Measurements from ENCODE around the gene GTF2H3.
A peak's percentile ranks its signal among the peaks of the same experiment; 100 is the strongest.

The GTF2H3 gene

DNA sequence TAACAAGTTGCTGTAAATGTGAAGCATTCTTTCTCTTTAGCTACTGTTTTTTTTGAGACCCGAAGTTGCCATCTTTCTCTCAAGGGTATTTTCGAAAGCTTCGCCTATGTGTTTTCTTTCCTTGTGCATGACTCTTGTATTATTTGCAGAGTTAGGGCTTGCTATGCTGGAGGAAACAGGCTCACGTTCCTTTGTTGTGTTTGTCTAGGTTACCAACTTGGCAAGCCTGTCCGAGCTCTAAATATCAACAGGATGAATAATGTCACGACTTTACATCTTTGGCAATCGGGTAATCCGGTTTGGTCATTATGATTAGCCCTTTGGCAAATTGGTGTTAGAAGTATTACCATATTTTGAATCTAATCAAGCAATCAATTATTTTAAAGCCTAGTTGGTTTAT lies 62.6 kb downstream of the GTF2H3 start:
- ChIA-PET POLR2A (no interaction called here), CTCF (interaction anchor here (1.1 kb wide), 1 partner anchor 13 kb away, joined by 3 read pairs; no protein-coding TSS in a partner anchor)
- no peaks in the 10 kb centered on the region for H3K9me3 ChIP-seq (ENCODE audit: control extremely low read depth in 1 of 5, control insufficient read depth in 4 of 5, insufficient read depth in 2 of 5, low read depth in 1 of 5, low read length in 4 of 5)
- no peaks in the 10 kb centered on the region for H3K27me3 ChIP-seq (replicated peaks in 2 of 5; ENCODE audit: control insufficient read depth in 4 of 5, insufficient read depth in 5 of 5, low read length in 4 of 5)
- H3K36me3 ChIP-seq (ENCODE audit: control insufficient read depth in 4 of 4, insufficient read depth in 4 of 4, low read length in 3 of 4) = peaks cover 0 to 28% (median 8%) of the 10 kb centered on the region in 4 experiments
- WGBS (ENCODE audit: insufficient coverage) = 98% methylated on average over 4 of the region's 8 CpGs
- H3K27ac ChIP-seq (ENCODE audit: insufficient read depth in 1 of 2, low read depth in 1 of 2, low read length in 2 of 2, poor library complexity in 1 of 2, severe bottlenecking in 2 of 2) = no peak overlapping the region
- no peak for DNase-seq
- no peaks in the 10 kb centered on the region for H3K4me1 ChIP-seq (ENCODE audit: control extremely low read depth in 1 of 4, control insufficient read depth in 4 of 4, insufficient read depth in 4 of 4, low read length in 3 of 4)
- H3K4me3 ChIP-seq (ENCODE audit: control insufficient read depth in 1 of 7, extremely low read depth in 1 of 7, insufficient read depth in 4 of 7, low read depth in 2 of 7, low read length in 6 of 7) = no peak overlapping the region

DNA sequence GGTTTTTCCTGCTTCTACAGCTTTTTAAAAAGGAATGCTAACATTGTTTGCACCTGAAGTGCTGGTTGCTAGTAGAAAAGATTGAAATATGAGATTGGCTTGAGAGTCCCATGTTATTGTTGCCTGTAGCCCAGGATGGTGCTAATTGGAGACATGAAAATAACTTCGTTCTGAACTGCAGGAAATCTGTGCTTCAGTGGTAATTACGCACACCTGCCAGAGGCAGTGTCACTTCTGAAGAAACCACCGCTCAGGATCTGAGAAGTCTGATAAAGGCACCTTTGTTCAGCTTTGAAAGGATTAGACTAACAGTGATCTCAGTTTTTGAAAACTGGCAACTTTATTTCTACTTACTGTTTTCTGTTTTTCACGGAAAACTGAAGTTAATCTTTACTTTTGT lies 63.0 kb downstream of the GTF2H3 start:
- ChIA-PET CTCF (interaction anchor here (1.1 kb wide), 1 partner anchor 13 kb away, joined by 3 read pairs; no protein-coding TSS in a partner anchor), POLR2A (no interaction called here)
- H3K36me3 ChIP-seq (ENCODE audit: control insufficient read depth in 4 of 4, insufficient read depth in 4 of 4, low read length in 3 of 4) = peaks cover 0 to 28% (median 7%) of the 10 kb centered on the region in 4 experiments

DNA sequence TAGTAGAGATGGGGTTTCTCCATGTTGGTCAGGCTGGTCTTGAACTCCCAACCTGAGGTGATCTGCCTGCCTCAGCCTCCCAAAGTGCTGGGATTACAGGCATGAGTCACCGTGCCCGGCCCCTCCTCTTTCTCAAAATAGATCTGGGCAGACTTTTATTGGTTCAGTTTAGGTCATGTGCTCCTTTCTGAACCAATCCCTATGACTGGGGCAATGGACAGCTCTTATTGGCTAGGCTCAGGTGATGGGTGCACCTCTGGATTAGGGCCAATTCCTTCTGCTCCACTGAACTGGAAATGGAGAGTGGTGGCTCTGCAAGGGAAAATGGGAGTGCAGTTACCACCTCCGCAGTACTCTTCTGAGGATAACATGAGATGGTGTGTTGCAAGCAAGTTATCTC lies 72.3 kb downstream of the GTF2H3 start:
- WGBS (ENCODE audit: insufficient coverage) = 93% methylated on average over 3 of the region's 3 CpGs
- H3K27ac ChIP-seq (ENCODE audit: insufficient read depth in 1 of 2, low read depth in 1 of 2, low read length in 2 of 2, poor library complexity in 1 of 2, severe bottlenecking in 2 of 2) = no peak overlapping the region
- H3K27me3 ChIP-seq (replicated peaks in 2 of 5; ENCODE audit: control insufficient read depth in 4 of 5, insufficient read depth in 5 of 5, low read length in 4 of 5) = no peaks in the 10 kb centered on the region
- no peaks in the 10 kb centered on the region for H3K9me3 ChIP-seq (ENCODE audit: control extremely low read depth in 1 of 5, control insufficient read depth in 4 of 5, insufficient read depth in 2 of 5, low read depth in 1 of 5, low read length in 4 of 5)
- ChIA-PET CTCF (interaction anchor here (0.8 kb wide), 1 partner anchor 40 kb away, joined by 3 read pairs; no protein-coding TSS in a partner anchor), POLR2A (no interaction called here)
- no peaks in the 10 kb centered on the region for H3K4me1 ChIP-seq (ENCODE audit: control extremely low read depth in 1 of 4, control insufficient read depth in 4 of 4, insufficient read depth in 4 of 4, low read length in 3 of 4)
- no peak overlapping the region for H3K4me3 ChIP-seq (ENCODE audit: control insufficient read depth in 1 of 7, extremely low read depth in 1 of 7, insufficient read depth in 4 of 7, low read depth in 2 of 7, low read length in 6 of 7)
- DNase-seq = no peak
- H3K36me3 ChIP-seq (ENCODE audit: control insufficient read depth in 4 of 4, insufficient read depth in 4 of 4, low read length in 3 of 4) = peaks cover 0 to 25% (median 1%) of the 10 kb centered on the region in 4 experiments

More for the DNA sequence above, 63.0 kb downstream of the GTF2H3 start:
- H3K27me3 ChIP-seq (replicated peaks in 2 of 5; ENCODE audit: control insufficient read depth in 4 of 5, insufficient read depth in 5 of 5, low read length in 4 of 5) = no peaks in the 10 kb centered on the region
- no peak overlapping the region for H3K27ac ChIP-seq (ENCODE audit: insufficient read depth in 1 of 2, low read depth in 1 of 2, low read length in 2 of 2, poor library complexity in 1 of 2, severe bottlenecking in 2 of 2)
- DNase-seq = no peak
- H3K9me3 ChIP-seq (ENCODE audit: control extremely low read depth in 1 of 5, control insufficient read depth in 4 of 5, insufficient read depth in 2 of 5, low read depth in 1 of 5, low read length in 4 of 5) = no peaks in the 10 kb centered on the region
- no peaks in the 10 kb centered on the region for H3K4me1 ChIP-seq (ENCODE audit: control extremely low read depth in 1 of 4, control insufficient read depth in 4 of 4, insufficient read depth in 4 of 4, low read length in 3 of 4)
- 100% methylated on average over 3 of the region's 4 CpGs for WGBS (ENCODE audit: insufficient coverage)
- no peak overlapping the region for H3K4me3 ChIP-seq (ENCODE audit: control insufficient read depth in 1 of 7, extremely low read depth in 1 of 7, insufficient read depth in 4 of 7, low read depth in 2 of 7, low read length in 6 of 7)

DNA sequence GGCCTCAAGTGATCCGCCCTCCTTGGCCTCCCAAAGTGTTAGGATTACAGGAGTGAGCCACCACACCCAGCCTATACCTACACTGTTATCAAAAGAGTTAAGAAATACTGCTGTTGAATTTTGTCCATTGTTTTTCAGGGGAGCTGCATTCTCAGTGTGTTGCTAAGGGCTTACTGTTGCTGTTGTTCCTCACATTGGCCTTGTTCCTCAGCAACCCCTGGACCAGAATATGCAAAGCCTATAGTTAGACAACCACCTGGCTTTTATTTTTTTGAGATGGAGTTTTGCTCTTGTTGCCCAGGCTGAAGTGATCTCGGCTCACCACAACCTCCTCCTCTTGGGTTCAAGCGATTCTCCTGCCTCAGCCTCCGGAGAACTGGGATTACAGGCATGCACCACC lies 73.8 kb downstream of the GTF2H3 start:
- WGBS (ENCODE audit: insufficient coverage) = 100% methylated on average over 3 of the region's 4 CpGs
- Histone ChIP-seq H3K4me1 (ENCODE audit: control extremely low read depth in 1 of 4, control insufficient read depth in 4 of 4, insufficient read depth in 4 of 4, low read length in 3 of 4) (peaks cover 0 to 7% (median 5%) of the 10 kb centered on the region in 4 experiments), H3K4me3 (ENCODE audit: control insufficient read depth in 1 of 7, extremely low read depth in 1 of 7, insufficient read depth in 4 of 7, low read depth in 2 of 7, low read length in 6 of 7) (no peak overlapping the region), H3K9me3 (ENCODE audit: control extremely low read depth in 1 of 5, control insufficient read depth in 4 of 5, insufficient read depth in 2 of 5, low read depth in 1 of 5, low read length in 4 of 5) (no peaks in the 10 kb centered on the region), H3K27me3 (replicated peaks in 2 of 5; ENCODE audit: control insufficient read depth in 4 of 5, insufficient read depth in 5 of 5, low read length in 4 of 5) (no peaks in the 10 kb centered on the region), H3K27ac (ENCODE audit: insufficient read depth in 1 of 2, low read depth in 1 of 2, low read length in 2 of 2, poor library complexity in 1 of 2, severe bottlenecking in 2 of 2) (no peak overlapping the region), H3K36me3 (ENCODE audit: control insufficient read depth in 4 of 4, insufficient read depth in 4 of 4, low read length in 3 of 4) (peaks cover 0 to 18% (median 1%) of the 10 kb centered on the region in 4 experiments)
- ChIA-PET CTCF (no interaction called here), POLR2A (no interaction called here)
- DNase-seq = peak in 1 of 3 donors; percentile 40
